Measurements from ENCODE around the gene FRMD1. TPM values are rescaled to one million over a fixed set of nuclear protein-coding genes. Genes with fewer than 3 reads are reported as not detected.

FRMD1 gene
- total RNA-seq, 1 experiment from 2014 or later = not detected

GRCh38 chr6:168051648-168052047, 27.4 kb downstream of the FRMD1 start:
- Histone ChIP-seq H3K27me3 (ENCODE audit: insufficient read depth, low read length) (no peaks in the 10 kb centered on the region), H3K4me1 (ENCODE audit: control insufficient read depth in 1 of 2, insufficient read depth in 2 of 2, low read length in 2 of 2) (peaks cover 0 to 4% of the 10 kb centered on the region in 2 experiments; a peak in 1 of 4 replicates), H3K9me2 (ENCODE audit: insufficient read depth) (no peaks in the 10 kb centered on the region), H2AFZ (ENCODE audit: low read depth, low read length, poor library complexity, severe bottlenecking) (no peak overlapping the region), H3K9ac (ENCODE audit: low read length) (no peak overlapping the region), H4K20me1 (ENCODE audit: insufficient read depth) (no peaks in the 10 kb centered on the region), H3K4me2 (ENCODE audit: low read length) (no peak overlapping the region), H3K4me3 (replicated peaks in 1 of 2; ENCODE audit: low read depth in 1 of 2, low read length in 2 of 2) (no peak overlapping the region), H3K36me3 (ENCODE audit: control insufficient read depth in 1 of 2, insufficient read depth in 2 of 2, low read length in 2 of 2) (no peaks in the 10 kb centered on the region), H3K79me2 (ENCODE audit: insufficient read depth, low read length) (no peaks in the 10 kb centered on the region), H3K27ac (ENCODE audit: low read depth, low read length) (no peak overlapping the region), H3K9me3 (ENCODE audit: control insufficient read depth in 1 of 2, insufficient read depth in 1 of 2, low read depth in 1 of 2, low read length in 2 of 2) (no peaks in the 10 kb centered on the region)
- TF ChIP-seq, protein P1, sequence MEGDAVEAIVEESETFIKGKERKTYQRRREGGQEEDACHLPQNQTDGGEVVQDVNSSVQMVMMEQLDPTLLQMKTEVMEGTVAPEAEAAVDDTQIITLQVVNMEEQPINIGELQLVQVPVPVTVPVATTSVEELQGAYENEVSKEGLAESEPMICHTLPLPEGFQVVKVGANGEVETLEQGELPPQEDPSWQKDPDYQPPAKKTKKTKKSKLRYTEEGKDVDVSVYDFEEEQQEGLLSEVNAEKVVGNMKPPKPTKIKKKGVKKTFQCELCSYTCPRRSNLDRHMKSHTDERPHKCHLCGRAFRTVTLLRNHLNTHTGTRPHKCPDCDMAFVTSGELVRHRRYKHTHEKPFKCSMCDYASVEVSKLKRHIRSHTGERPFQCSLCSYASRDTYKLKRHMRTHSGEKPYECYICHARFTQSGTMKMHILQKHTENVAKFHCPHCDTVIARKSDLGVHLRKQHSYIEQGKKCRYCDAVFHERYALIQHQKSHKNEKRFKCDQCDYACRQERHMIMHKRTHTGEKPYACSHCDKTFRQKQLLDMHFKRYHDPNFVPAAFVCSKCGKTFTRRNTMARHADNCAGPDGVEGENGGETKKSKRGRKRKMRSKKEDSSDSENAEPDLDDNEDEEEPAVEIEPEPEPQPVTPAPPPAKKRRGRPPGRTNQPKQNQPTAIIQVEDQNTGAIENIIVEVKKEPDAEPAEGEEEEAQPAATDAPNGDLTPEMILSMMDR (IDR thresholded peaks at IDR 0.05 in 2 of 3, conservative IDR thresholded peaks at IDR 0.05 in 1 of 3; ENCODE audit: borderline replicate concordance in 1 of 3, insufficient read depth in 1 of 3, low read depth in 2 of 3, low read length in 2 of 3) = no peak
- intact Hi-C loops (cut with micrococcal nuclease) = loop anchor here (2.0 kb wide), 1 partner anchor 143 kb away; no protein-coding TSS in a partner anchor
- DNase-seq (ENCODE audit: low read depth, low spot score) = no peak
- ChIA-PET CTCF (no interaction called here), RAD21 (ENCODE audit: low non-redundant PET in 1 of 2, low total read pairs in 2 of 2, uncharacterized antibody in 2 of 2, unreplicated experiment in 2 of 2) (no interaction called here), POLR2A (no interaction called here)
- ATAC-seq = no peak
- no TSS peak for BruUV-seq (replicated peaks)

DNA sequence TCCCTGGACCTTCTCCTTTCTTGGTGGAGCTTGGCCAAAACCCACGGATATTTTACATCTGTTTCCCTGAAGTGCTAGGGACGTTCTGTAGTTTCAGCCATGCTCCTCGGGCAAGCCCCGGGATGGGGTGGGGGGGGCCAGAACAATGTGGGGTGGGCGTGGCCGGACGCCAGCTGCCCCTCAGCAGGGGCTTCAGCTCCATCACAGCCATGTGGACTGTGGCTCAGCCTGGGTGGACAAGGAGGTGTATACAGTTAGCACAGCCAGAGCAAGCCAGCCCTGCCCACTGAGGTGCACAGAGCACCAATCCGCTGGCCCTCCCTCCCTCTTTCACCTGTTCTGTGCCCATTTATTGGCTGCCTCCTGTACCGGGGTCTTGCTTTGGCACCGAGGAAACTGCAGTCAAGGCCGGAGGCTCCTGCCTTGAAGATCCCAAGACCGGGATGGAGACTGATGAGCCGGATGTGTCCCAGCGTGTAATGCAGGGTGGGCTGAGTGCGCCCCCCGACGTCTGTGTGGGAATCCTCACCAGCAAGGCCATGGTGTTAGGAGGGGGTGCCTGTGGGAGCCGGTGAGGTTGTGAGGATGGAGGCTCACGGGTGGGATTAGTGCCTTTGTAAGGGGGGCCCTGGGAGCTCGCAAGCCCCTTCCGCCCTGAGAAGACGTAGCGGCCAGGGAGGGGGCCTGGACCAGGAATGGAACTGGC, 28.0 kb downstream of the FRMD1 start:
- H2AFZ ChIP-seq (ENCODE audit: low read depth, low read length, poor library complexity, severe bottlenecking) = no peak overlapping the region
- POLR2A ChIA-PET = no interaction called here
- RAD21 ChIA-PET (ENCODE audit: low non-redundant PET in 1 of 2, low total read pairs in 2 of 2, uncharacterized antibody in 2 of 2, unreplicated experiment in 2 of 2) = no interaction called here
- H3K9ac ChIP-seq (ENCODE audit: low read length) = no peak overlapping the region
- no peak overlapping the region for H3K4me2 ChIP-seq (ENCODE audit: low read length)
- ATAC-seq = no peak
- no peak overlapping the region for H3K27ac ChIP-seq (ENCODE audit: low read depth, low read length)
- no peak for DNase-seq (ENCODE audit: low read depth, low spot score)
- no peak for TF ChIP-seq ZFX (IDR thresholded peaks at IDR 0.05)
- TF ChIP-seq SIN3A (IDR thresholded peaks at IDR 0.05; ENCODE audit: low read depth) = no peak
- TF ChIP-seq RAD21 (IDR thresholded peaks at IDR 0.05; ENCODE audit: low read depth) = peak; percentile 33
- no peak for TF ChIP-seq YY1 (IDR thresholded peaks at IDR 0.05; ENCODE audit: extremely low read depth, insufficient replicate concordance, low read depth, low read length)
- TF ChIP-seq, protein P2, sequence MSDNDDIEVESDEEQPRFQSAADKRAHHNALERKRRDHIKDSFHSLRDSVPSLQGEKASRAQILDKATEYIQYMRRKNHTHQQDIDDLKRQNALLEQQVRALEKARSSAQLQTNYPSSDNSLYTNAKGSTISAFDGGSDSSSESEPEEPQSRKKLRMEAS (IDR thresholded peaks at IDR 0.05) = no peak
- H4K20me1 ChIP-seq (ENCODE audit: insufficient read depth) = no peaks in the 10 kb centered on the region
- intact Hi-C loops (cut with micrococcal nuclease) = no loop called here
- H3K36me3 ChIP-seq (ENCODE audit: control insufficient read depth in 1 of 2, insufficient read depth in 2 of 2, low read length in 2 of 2) = no peaks in the 10 kb centered on the region
- no peaks in the 10 kb centered on the region for H3K9me2 ChIP-seq (ENCODE audit: insufficient read depth)
- no peaks in the 10 kb centered on the region for H3K79me2 ChIP-seq (ENCODE audit: insufficient read depth, low read length)
- H3K4me3 ChIP-seq (replicated peaks in 1 of 2; ENCODE audit: low read depth in 1 of 2, low read length in 2 of 2) = no peak overlapping the region
- peaks cover 0 to 4% of the 10 kb centered on the region in 2 experiments; a peak in 1 of 4 replicates for H3K4me1 ChIP-seq (ENCODE audit: control insufficient read depth in 1 of 2, insufficient read depth in 2 of 2, low read length in 2 of 2)
- CTCF ChIA-PET = no interaction called here
- no TSS peak for BruUV-seq (replicated peaks)
- H3K27me3 ChIP-seq (ENCODE audit: insufficient read depth, low read length) = no peaks in the 10 kb centered on the region
- no peaks in the 10 kb centered on the region for H3K9me3 ChIP-seq (ENCODE audit: control insufficient read depth in 1 of 2, insufficient read depth in 1 of 2, low read depth in 1 of 2, low read length in 2 of 2)

Measured in HCT116 (cell line).